ENCODE data around the gene GPR78. TPM values are rescaled to one million over a fixed set of nuclear protein-coding genes. Genes with fewer than 3 reads are reported as not detected.

The GPR78 gene
- total RNA-seq, 2 experiments from 2014 or later = not detected

DNA sequence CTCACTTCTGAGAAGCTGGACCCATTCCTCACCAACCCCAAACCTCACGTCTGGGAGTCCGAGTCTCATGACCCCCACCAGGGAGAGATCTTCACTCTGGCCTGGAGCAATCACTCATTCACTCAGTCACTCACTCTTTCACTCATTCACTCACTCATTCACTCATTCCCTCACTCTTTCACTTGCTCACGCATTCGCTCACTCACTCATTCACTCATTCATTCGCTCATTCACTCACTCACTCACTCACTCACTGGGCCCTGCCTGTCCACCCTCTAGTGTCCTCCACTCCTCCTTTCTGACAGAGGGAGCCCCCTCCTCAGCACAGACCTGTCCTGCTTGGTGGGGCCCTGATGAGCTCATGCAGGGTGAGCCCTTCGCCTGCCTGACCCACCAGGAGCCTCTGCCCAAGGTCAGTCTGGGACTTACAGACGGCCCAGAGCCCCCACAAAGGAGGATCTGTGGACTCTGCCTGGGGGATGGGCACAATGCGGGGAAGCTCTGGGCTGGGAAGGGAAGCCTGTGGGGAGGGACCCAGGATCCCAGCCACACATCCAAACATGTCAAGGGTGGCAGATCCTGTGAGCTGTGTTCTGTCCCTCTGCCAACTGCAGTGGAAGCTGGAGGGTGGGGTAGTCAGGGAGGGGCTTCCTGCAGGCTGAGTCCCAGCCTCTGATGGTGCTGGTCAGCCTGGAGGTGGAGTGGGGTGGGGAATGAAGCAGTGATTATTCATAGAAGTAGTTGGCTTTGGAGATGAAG lies 30.8 kb downstream of the GPR78 start:
- no peak overlapping the region for H3K4me3 Mint-ChIP-seq
- Histone ChIP-seq H3K27me3 (ENCODE audit: control insufficient read depth in 1 of 2, insufficient read depth in 2 of 2, low read length in 2 of 2) (no peaks in the 10 kb centered on the region), H3K36me3 (ENCODE audit: insufficient read depth, low read length) (no peaks in the 10 kb centered on the region), H3K4me1 (ENCODE audit: insufficient read depth, low read length) (peaks cover 6% of the 10 kb centered on the region), H3K27ac (ENCODE audit: low read depth in 1 of 2, low read length in 2 of 2) (no peak overlapping the region), H3K9me3 (ENCODE audit: control insufficient read depth in 1 of 2, insufficient read depth in 1 of 2, low read length in 2 of 2) (peaks cover 0 to 5% of the 10 kb centered on the region in 2 experiments), H3K4me3 (ENCODE audit: low read length) (no peak overlapping the region)
- H3K36me3 Mint-ChIP-seq (ENCODE audit: low read depth) = no peaks in the 10 kb centered on the region
- ATAC-seq (ENCODE audit: poor library complexity) = no peak
- POLR2A ChIA-PET = no interaction called here
- H3K27me3 Mint-ChIP-seq = peaks cover 14% of the 10 kb centered on the region
- TF ChIP-seq, protein P1, sequence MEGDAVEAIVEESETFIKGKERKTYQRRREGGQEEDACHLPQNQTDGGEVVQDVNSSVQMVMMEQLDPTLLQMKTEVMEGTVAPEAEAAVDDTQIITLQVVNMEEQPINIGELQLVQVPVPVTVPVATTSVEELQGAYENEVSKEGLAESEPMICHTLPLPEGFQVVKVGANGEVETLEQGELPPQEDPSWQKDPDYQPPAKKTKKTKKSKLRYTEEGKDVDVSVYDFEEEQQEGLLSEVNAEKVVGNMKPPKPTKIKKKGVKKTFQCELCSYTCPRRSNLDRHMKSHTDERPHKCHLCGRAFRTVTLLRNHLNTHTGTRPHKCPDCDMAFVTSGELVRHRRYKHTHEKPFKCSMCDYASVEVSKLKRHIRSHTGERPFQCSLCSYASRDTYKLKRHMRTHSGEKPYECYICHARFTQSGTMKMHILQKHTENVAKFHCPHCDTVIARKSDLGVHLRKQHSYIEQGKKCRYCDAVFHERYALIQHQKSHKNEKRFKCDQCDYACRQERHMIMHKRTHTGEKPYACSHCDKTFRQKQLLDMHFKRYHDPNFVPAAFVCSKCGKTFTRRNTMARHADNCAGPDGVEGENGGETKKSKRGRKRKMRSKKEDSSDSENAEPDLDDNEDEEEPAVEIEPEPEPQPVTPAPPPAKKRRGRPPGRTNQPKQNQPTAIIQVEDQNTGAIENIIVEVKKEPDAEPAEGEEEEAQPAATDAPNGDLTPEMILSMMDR (IDR thresholded peaks at IDR 0.05) = no peak
- no peaks in the 10 kb centered on the region for H3K4me1 Mint-ChIP-seq (ENCODE audit: low read depth)
- H3K9me3 Mint-ChIP-seq = no peaks in the 10 kb centered on the region
- CTCF ChIA-PET = no interaction called here
- H3K27ac Mint-ChIP-seq = no peak overlapping the region
- DNase-seq = no peak
- intact Hi-C loops (cut with DNase I, micrococcal nuclease) = no loop called here

- ChIA-PET CTCF (no interaction called here), POLR2A (no interaction called here)
- Histone ChIP-seq H3K27me3 (ENCODE audit: control insufficient read depth in 1 of 2, insufficient read depth in 2 of 2, low read length in 2 of 2) (no peaks in the 10 kb centered on the region), H3K9me3 (ENCODE audit: control insufficient read depth in 1 of 2, insufficient read depth in 1 of 2, low read length in 2 of 2) (peaks cover 0 to 5% of the 10 kb centered on the region in 2 experiments), H3K36me3 (ENCODE audit: insufficient read depth, low read length) (no peaks in the 10 kb centered on the region), H3K4me1 (ENCODE audit: insufficient read depth, low read length) (peaks cover 2% of the 10 kb centered on the region), H3K4me3 (ENCODE audit: low read length) (no peak overlapping the region), H3K27ac (ENCODE audit: low read depth in 1 of 2, low read length in 2 of 2) (no peak overlapping the region)
- peaks cover 14% of the 10 kb centered on the region for H3K27me3 Mint-ChIP-seq
- ATAC-seq (ENCODE audit: poor library complexity) = no peak
- no peak overlapping the region for H3K27ac Mint-ChIP-seq
- TF ChIP-seq, protein P1 (IDR thresholded peaks at IDR 0.05) = no peak
- H3K9me3 Mint-ChIP-seq = no peaks in the 10 kb centered on the region
- H3K4me3 Mint-ChIP-seq = no peak overlapping the region
- no peak for DNase-seq
- H3K36me3 Mint-ChIP-seq (ENCODE audit: low read depth) = no peaks in the 10 kb centered on the region
- intact Hi-C loops (cut with DNase I, micrococcal nuclease) = no loop called here
- no peaks in the 10 kb centered on the region for H3K4me1 Mint-ChIP-seq (ENCODE audit: low read depth)
These were observed 32.5 kb downstream of the GPR78 start for GRCh38 chr4:8612646-8613045.

- no peaks in the 10 kb centered on the region for H3K27me3 ChIP-seq (ENCODE audit: control insufficient read depth in 1 of 2, insufficient read depth in 2 of 2, low read length in 2 of 2)
- ChIA-PET CTCF (no interaction called here), POLR2A (no interaction called here)
- Mint-ChIP-seq H3K4me1 (ENCODE audit: low read depth) (no peaks in the 10 kb centered on the region), H3K36me3 (ENCODE audit: low read depth) (no peaks in the 10 kb centered on the region), H3K27ac (no peak overlapping the region), H3K4me3 (no peak overlapping the region), H3K27me3 (peaks cover 14% of the 10 kb centered on the region), H3K9me3 (no peaks in the 10 kb centered on the region)
- DNase-seq = no peak
- no peaks in the 10 kb centered on the region for H3K36me3 ChIP-seq (ENCODE audit: insufficient read depth, low read length)
- TF ChIP-seq, protein P1 (IDR thresholded peaks at IDR 0.05) = no peak
- H3K9me3 ChIP-seq (ENCODE audit: control insufficient read depth in 1 of 2, insufficient read depth in 1 of 2, low read length in 2 of 2) = peaks cover 0 to 5% of the 10 kb centered on the region in 2 experiments
- H3K27ac ChIP-seq (ENCODE audit: low read depth in 1 of 2, low read length in 2 of 2) = no peak overlapping the region
- intact Hi-C loops (cut with DNase I, micrococcal nuclease) = no loop called here
- H3K4me1 ChIP-seq (ENCODE audit: insufficient read depth, low read length) = no peaks in the 10 kb centered on the region
- no peak overlapping the region for H3K4me3 ChIP-seq (ENCODE audit: low read length)
- ATAC-seq (ENCODE audit: poor library complexity) = no peak
These were observed 33.5 kb downstream of the GPR78 start for GRCh38 chr4:8613421-8614364.

Measured in CD4-positive, alpha-beta T cell (primary cell).